ENCODE measurements around the gene ADRM1. TPM values are rescaled to one million over a fixed set of nuclear protein-coding genes. Genes with fewer than 3 reads are reported as not detected.

ADRM1 gene
- polyA plus RNA-seq, 1 experiment = 58.5 TPM

DNA sequence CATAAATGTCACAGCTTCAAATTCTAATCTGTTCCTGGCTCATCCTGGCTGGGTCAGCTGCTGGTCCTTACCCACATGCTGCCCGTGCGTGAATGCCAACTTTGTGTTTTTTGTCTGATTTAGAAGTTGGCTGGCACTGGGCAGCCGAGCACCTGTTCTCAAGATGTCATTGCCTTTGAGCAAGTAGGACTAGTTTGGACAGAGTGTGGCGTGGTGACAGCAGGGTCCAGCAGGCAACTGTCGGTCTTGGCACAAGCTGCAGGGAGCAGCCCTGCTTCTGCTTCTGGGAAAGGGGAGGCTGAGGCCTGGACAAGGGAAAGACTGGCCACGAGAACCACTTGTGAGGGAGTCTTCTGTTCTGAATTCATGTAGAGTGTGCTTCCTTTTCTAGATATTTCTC lies 26.4 kb upstream of the ADRM1 start:
- no peaks in the 10 kb centered on the region; the same call in 1 of the 2 replicates for H3K9me3 ChIP-seq (ENCODE audit: control insufficient read depth, insufficient read depth, low read length)
- TF ChIP-seq CTCF (IDR thresholded peaks at IDR 0.05; ENCODE audit: low read depth, low read length) = no peak
- POLR2A ChIA-PET = no interaction called here
- no peaks in the 10 kb centered on the region for H3K27me3 ChIP-seq (ENCODE audit: control insufficient read depth, insufficient read depth, low read length)
- no peak for DNase-seq (ENCODE audit: low read depth, low spot score)
- CTCF ChIA-PET = no interaction called here
- H3K27ac ChIP-seq (ENCODE audit: low read depth, low read length) = no peak overlapping the region
- no peak overlapping the region for H3K4me3 ChIP-seq (ENCODE audit: low read depth, low read length)

- no peak overlapping the region for H3K4me3 ChIP-seq (ENCODE audit: low read depth, low read length)
- H3K9me3 ChIP-seq (ENCODE audit: control insufficient read depth, insufficient read depth, low read length) = no peaks in the 10 kb centered on the region; the same call in 1 of the 2 replicates
- ChIA-PET CTCF (no interaction called here), POLR2A (no interaction called here)
- DNase-seq (ENCODE audit: low read depth, low spot score) = no peak
- TF ChIP-seq CTCF (IDR thresholded peaks at IDR 0.05; ENCODE audit: low read depth, low read length) = no peak
- no peaks in the 10 kb centered on the region for H3K27me3 ChIP-seq (ENCODE audit: control insufficient read depth, insufficient read depth, low read length)
- H3K27ac ChIP-seq (ENCODE audit: low read depth, low read length) = no peak overlapping the region
Observed at GRCh38 chr20:62277253-62277652, 25.5 kb upstream of the ADRM1 start.

GRCh38 chr20:62280303-62280702 lies 22.5 kb upstream of the ADRM1 start:
- H3K4me3 ChIP-seq (ENCODE audit: low read depth, low read length) = no peak overlapping the region
- H3K9me3 ChIP-seq (ENCODE audit: control insufficient read depth, insufficient read depth, low read length) = no peaks in the 10 kb centered on the region; the same call in 1 of the 2 replicates
- POLR2A ChIA-PET = no interaction called here
- CTCF ChIA-PET = no interaction called here
- TF ChIP-seq CTCF (IDR thresholded peaks at IDR 0.05; ENCODE audit: low read depth, low read length) = no peak
- DNase-seq (ENCODE audit: low read depth, low spot score) = no peak
- no peak overlapping the region for H3K27ac ChIP-seq (ENCODE audit: low read depth, low read length)
- H3K27me3 ChIP-seq (ENCODE audit: control insufficient read depth, insufficient read depth, low read length) = no peaks in the 10 kb centered on the region

DNA sequence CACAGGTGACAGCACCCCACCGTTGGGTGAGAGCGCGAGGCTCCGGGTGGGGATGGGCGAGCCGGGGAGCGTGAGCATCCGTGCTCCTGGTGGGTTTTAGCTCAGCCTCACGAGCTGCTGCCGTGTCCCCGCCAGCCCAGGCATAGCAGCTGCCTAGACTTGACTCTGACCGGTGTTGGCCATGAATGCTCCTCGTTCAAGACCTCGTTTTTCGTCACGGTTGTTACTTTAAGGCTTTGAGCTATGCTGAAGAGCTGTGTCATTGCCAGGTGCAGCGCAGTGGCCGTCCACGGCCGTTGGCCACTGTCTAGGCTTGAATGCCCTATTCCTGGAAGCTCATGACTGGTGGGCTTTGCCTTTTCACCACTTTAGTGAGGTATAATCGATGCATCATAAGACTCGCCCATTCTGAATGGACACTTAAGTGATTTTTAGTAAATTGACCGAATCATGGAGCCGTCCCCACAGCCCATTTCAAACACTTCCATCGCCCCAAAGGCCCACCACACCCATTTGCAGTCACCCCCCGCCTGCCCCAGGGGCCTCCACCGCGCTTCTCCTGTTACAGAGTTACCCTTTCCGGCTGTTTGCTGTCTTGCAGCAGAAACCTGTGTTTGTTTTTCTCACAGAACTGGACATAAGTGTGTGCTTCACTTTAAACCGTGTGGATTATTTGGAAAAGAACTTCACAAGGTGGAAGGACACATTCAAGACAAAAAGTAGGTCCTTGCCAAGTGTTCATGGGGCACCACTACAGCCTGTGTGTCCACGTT lies 21.4 kb upstream of the ADRM1 start:
- Histone ChIP-seq H3K4me3 (ENCODE audit: low read depth, low read length) (no peak overlapping the region), H3K27ac (ENCODE audit: low read depth, low read length) (no peak overlapping the region), H3K27me3 (ENCODE audit: control insufficient read depth, insufficient read depth, low read length) (no peaks in the 10 kb centered on the region), H3K9me3 (ENCODE audit: control insufficient read depth, insufficient read depth, low read length) (no peaks in the 10 kb centered on the region; the same call in 1 of the 2 replicates)
- CTCF ChIA-PET = no interaction called here
- POLR2A ChIA-PET = no interaction called here
- no peak for DNase-seq (ENCODE audit: low read depth, low spot score)
- TF ChIP-seq CTCF (IDR thresholded peaks at IDR 0.05; ENCODE audit: low read depth, low read length) = no peak

DNA sequence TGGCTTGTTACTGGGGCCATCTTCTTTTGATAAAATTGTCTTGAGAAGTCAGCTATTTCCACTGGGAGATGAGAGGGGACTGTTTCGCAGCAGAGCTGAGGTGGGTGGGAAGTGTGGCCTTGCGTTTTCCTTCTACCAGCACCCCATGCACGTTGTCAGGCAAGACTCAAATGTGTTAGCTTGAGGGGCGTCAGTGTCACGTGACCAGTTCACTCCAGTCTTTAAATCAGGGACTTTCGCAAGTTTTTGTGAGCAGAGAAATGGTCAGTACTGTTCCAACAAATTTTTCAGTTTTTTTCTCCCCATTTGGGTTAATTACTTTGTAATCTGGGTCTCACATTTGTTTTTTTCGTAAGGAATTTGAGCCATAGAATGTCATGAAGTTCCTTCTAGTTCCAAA lies 20.7 kb upstream of the ADRM1 start:
- CTCF ChIA-PET = no interaction called here

More for the DNA sequence above, 20.7 kb upstream of the ADRM1 start:
- Histone ChIP-seq H3K27ac (ENCODE audit: low read depth, low read length) (no peak overlapping the region), H3K27me3 (ENCODE audit: control insufficient read depth, insufficient read depth, low read length) (no peaks in the 10 kb centered on the region), H3K9me3 (ENCODE audit: control insufficient read depth, insufficient read depth, low read length) (no peaks in the 10 kb centered on the region; the same call in 1 of the 2 replicates), H3K4me3 (ENCODE audit: low read depth, low read length) (no peak overlapping the region)
- DNase-seq (ENCODE audit: low read depth, low spot score) = no peak
- POLR2A ChIA-PET = no interaction called here
- TF ChIP-seq CTCF (IDR thresholded peaks at IDR 0.05; ENCODE audit: low read depth, low read length) = no peak

Data from AG04450 (cell line).